Mononuclear cell (primary cell): ENCODE data around the gene ASB1. TPM values are rescaled to one million over a fixed set of nuclear protein-coding genes. Genes with fewer than 3 reads are reported as not detected.

Experiments
- H3K27me3 ChIP-seq: 2 replicates; pipeline ENCODE4 v1.6.0; 2011; ENCODE audit warnings: low read length, control low read depth; ENCODE audit not compliant: insufficient read depth
- H3K4me1 ChIP-seq: 2 replicates; pipeline ENCODE4 v1.5.1; 2011; ENCODE audit warnings: mild to moderate bottlenecking, low read length, control low read depth; ENCODE audit not compliant: insufficient read depth
- H3K4me3 ChIP-seq: 2 replicates; pipeline ENCODE4 v1.5.1; 2011; ENCODE audit warnings: mild to moderate bottlenecking, low read length, moderate library complexity
- H3K9me3 ChIP-seq: 2 replicates; pipeline ENCODE4 v1.5.1; 2011; ENCODE audit warnings: low read depth, mild to moderate bottlenecking, control low read depth, low read length
- total RNA-seq: library from RNA; depleted of rRNA; stranded (reverse); fragments of >200 nt; gene quantifications from one replicate; pipeline ENCODE4 v1.2.3, GENCODE V29; 2012

The ASB1 gene
- total RNA-seq, 1 donor: 10.5 TPM

GRCh38 chr2:238461051-238461450 lies 34.3 kb downstream of the ASB1 start:
- H3K4me1 ChIP-seq: no peaks in the 10 kb centered on the region
- H3K9me3 ChIP-seq: no peaks in the 10 kb centered on the region
- no peaks in the 10 kb centered on the region for H3K27me3 ChIP-seq
- H3K4me3 ChIP-seq: no peak overlapping the region

GRCh38 chr2:238461491-238461890 lies 34.8 kb downstream of the ASB1 start:
- H3K4me3 ChIP-seq: no peak overlapping the region

GRCh38 chr2:238461916-238462315 lies 35.2 kb downstream of the ASB1 start:
- Histone ChIP-seq H3K9me3 (no peaks in the 10 kb centered on the region), H3K4me1 (no peaks in the 10 kb centered on the region), H3K27me3 (no peaks in the 10 kb centered on the region), H3K4me3 (no peak overlapping the region)

More at GRCh38 chr2:238461491-238461890, 34.8 kb downstream of the ASB1 start:
- H3K9me3 ChIP-seq: no peaks in the 10 kb centered on the region
- H3K4me1 ChIP-seq: no peaks in the 10 kb centered on the region
- H3K27me3 ChIP-seq: no peaks in the 10 kb centered on the region

GRCh38 chr2:238462782-238463396 lies 36.2 kb downstream of the ASB1 start:
- Histone ChIP-seq H3K9me3 (no peaks in the 10 kb centered on the region), H3K4me1 (no peaks in the 10 kb centered on the region), H3K4me3 (no peak overlapping the region), H3K27me3 (no peaks in the 10 kb centered on the region)

- Histone ChIP-seq H3K4me3 (no peak overlapping the region), H3K9me3 (peaks cover 4% of the 10 kb centered on the region), H3K4me1 (no peaks in the 10 kb centered on the region), H3K27me3 (no peaks in the 10 kb centered on the region)
Measured at GRCh38 chr2:238464389-238464788, 37.7 kb downstream of the ASB1 start.

- Histone ChIP-seq H3K27me3 (no peaks in the 10 kb centered on the region), H3K4me3 (no peak overlapping the region), H3K9me3 (peaks cover 4% of the 10 kb centered on the region), H3K4me1 (no peaks in the 10 kb centered on the region)
Measured at GRCh38 chr2:238465487-238466242, 38.9 kb downstream of the ASB1 start.

GRCh38 chr2:238466243-238466756 lies 39.6 kb downstream of the ASB1 start:
- Histone ChIP-seq H3K27me3 (no peaks in the 10 kb centered on the region), H3K9me3 (peaks cover 4% of the 10 kb centered on the region), H3K4me3 (no peak overlapping the region), H3K4me1 (no peaks in the 10 kb centered on the region)

- Histone ChIP-seq H3K4me3 (no peak overlapping the region), H3K4me1 (no peaks in the 10 kb centered on the region), H3K27me3 (no peaks in the 10 kb centered on the region), H3K9me3 (peaks cover 7% of the 10 kb centered on the region)
Measured at GRCh38 chr2:238467062-238467461, 40.3 kb downstream of the ASB1 start.

- peaks cover 14% of the 10 kb centered on the region for H3K9me3 ChIP-seq
- H3K4me1 ChIP-seq: no peaks in the 10 kb centered on the region
- no peak overlapping the region for H3K4me3 ChIP-seq
- H3K27me3 ChIP-seq: no peaks in the 10 kb centered on the region
Measured at GRCh38 chr2:238467792-238468191, 41.1 kb downstream of the ASB1 start.

- Histone ChIP-seq H3K4me3 (no peak overlapping the region), H3K27me3 (no peaks in the 10 kb centered on the region), H3K9me3 (peaks cover 28% of the 10 kb centered on the region), H3K4me1 (no peaks in the 10 kb centered on the region)
Measured at GRCh38 chr2:238469155-238469554, 42.4 kb downstream of the ASB1 start.

GRCh38 chr2:238473014-238473413 lies 46.3 kb downstream of the ASB1 start:
- H3K4me3 ChIP-seq: no peak overlapping the region
- peaks cover 31% of the 10 kb centered on the region for H3K9me3 ChIP-seq
- no peaks in the 10 kb centered on the region for H3K4me1 ChIP-seq
- no peaks in the 10 kb centered on the region for H3K27me3 ChIP-seq

GRCh38 chr2:238473523-238473922 lies 46.8 kb downstream of the ASB1 start:
- H3K4me3 ChIP-seq: no peak overlapping the region
- no peaks in the 10 kb centered on the region for H3K27me3 ChIP-seq
- no peaks in the 10 kb centered on the region for H3K4me1 ChIP-seq
- H3K9me3 ChIP-seq: peaks cover 31% of the 10 kb centered on the region

GRCh38 chr2:238475034-238475433 lies 48.3 kb downstream of the ASB1 start:
- Histone ChIP-seq H3K4me3 (no peak overlapping the region), H3K9me3 (peaks cover 28% of the 10 kb centered on the region), H3K27me3 (no peaks in the 10 kb centered on the region), H3K4me1 (no peaks in the 10 kb centered on the region)

- H3K27me3 ChIP-seq: no peaks in the 10 kb centered on the region
- H3K4me1 ChIP-seq: no peaks in the 10 kb centered on the region
- no peak overlapping the region for H3K4me3 ChIP-seq
- H3K9me3 ChIP-seq: peaks cover 33% of the 10 kb centered on the region
Measured at GRCh38 chr2:238475566-238475965, 48.8 kb downstream of the ASB1 start.

GRCh38 chr2:238476258-238476657 lies 49.5 kb downstream of the ASB1 start:
- Histone ChIP-seq H3K27me3 (no peaks in the 10 kb centered on the region), H3K4me1 (no peaks in the 10 kb centered on the region), H3K4me3 (no peak overlapping the region), H3K9me3 (peaks cover 36% of the 10 kb centered on the region)

GRCh38 chr2:238478216-238478615 lies 51.5 kb downstream of the ASB1 start:
- Histone ChIP-seq H3K27me3 (no peaks in the 10 kb centered on the region), H3K4me3 (no peak overlapping the region), H3K4me1 (no peaks in the 10 kb centered on the region), H3K9me3 (peaks cover 21% of the 10 kb centered on the region)
